Spleen (tissue), 7 donors: Measurements from ENCODE around the gene CCNF.

Experiments used
- CTCF ChIP-seq, 11 experiments: fragments of 200-600 bp in 7 of 11; fragments of 450-650 bp in 4 of 11; sonication (generic) in 4 of 11; IDR thresholded peaks in 8 of 11; conservative IDR thresholded peaks in 3 of 11; 1 replicate in 7 of 11; 2 replicates in 4 of 11; pipeline versions ENCODE4 v1.4.0 to v1.8.0; 2016 to 2021; ENCODE audit warnings: antibody characterized with exemption in 11 of 11, inconsistent platforms in 4 of 11, mild to moderate bottlenecking in 1 of 11
- POLR2A ChIP-seq, 3 donors: fragments of 450-650 bp; IDR thresholded peaks; one replicate each; pipeline ENCODE4 v1.5.1; 2017; ENCODE audit warnings: antibody characterized with exemption in 3 of 3, mild to moderate bottlenecking in 1 of 3
- donor health status: DM: no; HTN: no; CAD: no; lungs with moderate emphysema.
- donor health status: DM: no; HTN: no; CAD: no.
- donor health status: DM: no; HTN: no; CAD: no.

- TF ChIP-seq CTCF (IDR thresholded peaks at IDR 0.05 in 8 of 11, conservative IDR thresholded peaks at IDR 0.05 in 3 of 11), result no peak
- no peak for TF ChIP-seq POLR2A (IDR thresholded peaks at IDR 0.05)
These were observed 2.3 kb upstream of the CCNF start for GRCh38 chr16:2426941-2427361.
